K562 (cell line): Measurements from ENCODE around the gene CDS2. TPM values are rescaled to one million over a fixed set of nuclear protein-coding genes. Genes with fewer than 3 reads are reported as not detected.

Experiments
- ATAC-seq: fragments of 200-7000 bp; cut with Tn5 transposase; 3 replicates; pipeline ENCODE4 v1.9.1; 2020; ENCODE audit warnings: moderate library complexity
- BruUV-seq: library from RNA; stranded (reverse); fragments of 400-500 nt; replicated peaks from 2 replicates; lab custom pipeline; 2021; lab: Mats Ljungman, UMichigan
- CTCF ChIA-PET: fragments of 300-600 bp; formaldehyde crosslinking; extraction: SDS; loops from one replicate; lab custom pipeline; 2021; ENCODE audit warnings: low intra/inter-chr PET ratio; lab: Yijun Ruan, JAX
- POLR2A ChIA-PET: fragments of 300-600, 350-650 bp; sonication (Branson Sonifier 250); formaldehyde crosslinking; extraction: SDS; loops from one replicate; lab custom pipeline; 2021; ENCODE audit warnings: antibody characterized with exemption, inconsistent platforms; lab: Yijun Ruan, JAX
- DNase-seq, 4 experiments: peaks; one replicate each; pipeline versions ENCODE4 v3.0.0 to v3.0.0-alpha.2; 2011 to 2018; ENCODE audit warnings: low spot score in 3 of 4, mixed read lengths in 3 of 4; ENCODE audit errors: extremely low read depth in 1 of 4
- FAIRE-seq: peaks from 2 replicates; lab custom pipeline; 2011; peaks lifted over from hg19 to GRCh38; lab: Jason Lieb, UNC
- H2AFZ ChIP-seq: 2 replicates; pipeline ENCODE4 v1.6.0; 2011; ENCODE audit warnings: low read depth, low read length, control low read depth, inconsistent platforms
- H3K27ac ChIP-seq: fragments of 200-600 bp; 3 replicates; pipeline ENCODE4 v1.8.0; 2011; ENCODE audit warnings: low read depth, mild to moderate bottlenecking, control low read depth, inconsistent platforms, low read length, moderate library complexity, mixed read lengths; ENCODE audit errors: extremely low read depth
- H3K27me3 ChIP-seq, 2 experiments: fragments of 300-600 bp in 1 of 2; 2 replicates in 1 of 2; 3 replicates in 1 of 2; pipeline versions ENCODE4 v1.6.0 to v1.8.0; 2011; ENCODE audit warnings: inconsistent platforms in 2 of 2, low read length in 2 of 2, mild to moderate bottlenecking in 1 of 2, mixed read lengths in 1 of 2, moderate library complexity in 1 of 2; ENCODE audit not compliant: control insufficient read depth in 2 of 2, insufficient read depth in 2 of 2
- H3K36me3 ChIP-seq: fragments of 300-600 bp; 3 replicates; pipeline ENCODE4 v1.8.0; 2011; ENCODE audit warnings: mild to moderate bottlenecking, low read length, inconsistent platforms; ENCODE audit not compliant: control insufficient read depth, insufficient read depth
- H3K4me1 ChIP-seq, 2 experiments: fragments of 200-600 bp in 1 of 2; replicated peaks in 1 of 2; 2 replicates in 1 of 2; 3 replicates in 1 of 2; pipeline versions ENCODE4 v1.5.1 to v1.8.0; 2011; ENCODE audit warnings: inconsistent platforms in 2 of 2, low read length in 2 of 2, mild to moderate bottlenecking in 1 of 2, mixed read lengths in 1 of 2, moderate library complexity in 1 of 2; ENCODE audit not compliant: control insufficient read depth in 2 of 2, insufficient read depth in 2 of 2
- H3K4me2 ChIP-seq: 2 replicates; pipeline ENCODE4 v1.6.1; 2011; ENCODE audit warnings: low read length, control low read depth, inconsistent platforms, mixed read lengths; ENCODE audit not compliant: insufficient read depth
- H3K4me3 ChIP-seq: fragments of 200-600 bp; sonication (generic), shearing (Covaris generic); 2 replicates; pipeline ENCODE4 v1.5.1; 2016; ENCODE audit warnings: control low read depth, inconsistent platforms
- H3K79me2 ChIP-seq: fragments of 200-600 bp; 3 replicates; pipeline ENCODE4 v1.8.0; 2011; ENCODE audit warnings: low read length, inconsistent platforms; ENCODE audit not compliant: control insufficient read depth, insufficient read depth
- H3K9ac ChIP-seq, 2 experiments: 2 replicates each; pipeline versions ENCODE4 v1.6.0 to v1.6.1; 2011; ENCODE audit warnings: low read depth in 2 of 2, low read length in 2 of 2, control low read depth in 1 of 2, inconsistent platforms in 1 of 2, mild to moderate bottlenecking in 1 of 2, mixed read lengths in 1 of 2; ENCODE audit not compliant: insufficient read depth in 1 of 2
- H3K9me1 ChIP-seq: one replicate; pipeline ENCODE4 v1.6.0; 2011; ENCODE audit warnings: inconsistent platforms, mild to moderate bottlenecking, low read length, moderate library complexity; ENCODE audit not compliant: control insufficient read depth, insufficient read depth
- H3K9me3 ChIP-seq: replicated peaks from 2 replicates; pipeline ENCODE4 v1.5.1; 2011; ENCODE audit warnings: low read depth, low read length, inconsistent platforms; ENCODE audit not compliant: control insufficient read depth, insufficient read depth
- H4K20me1 ChIP-seq: replicated peaks from 2 replicates; pipeline ENCODE4 v1.6.1; 2011; ENCODE audit warnings: low read length, inconsistent platforms, mixed read lengths; ENCODE audit not compliant: control insufficient read depth, insufficient read depth
- COPS2 ChIP-seq: fragments of 450-650 bp; conservative IDR thresholded peaks from 2 replicates; pipeline ENCODE4 v1.6.1; 2016; ENCODE audit warnings: mild to moderate bottlenecking, moderate library complexity
- ETS1 ChIP-seq: conservative IDR thresholded peaks from 2 replicates; pipeline ENCODE4 v1.6.1; 2011; ENCODE audit warnings: low read depth, mild to moderate bottlenecking, low read length; ENCODE audit not compliant: control insufficient read depth
- KDM2B ChIP-seq: fragments of 250-450 bp; sonication (Bioruptor Pico); IDR thresholded peaks from 2 replicates; pipeline ENCODE4 v1.8.0; 2021; ENCODE audit warnings: mild to moderate bottlenecking, moderate library complexity
- NFYB ChIP-seq: IDR thresholded peaks from 2 replicates; pipeline ENCODE4 v1.6.1; 2011; ENCODE audit warnings: mild to moderate bottlenecking, moderate library complexity; ENCODE audit not compliant: insufficient read length; ENCODE audit errors: extremely low read depth
- PHF21A ChIP-seq: fragments of 450-650 bp; IDR thresholded peaks from 2 replicates; pipeline ENCODE4 v1.6.1; 2017; ENCODE audit warnings: low read depth, borderline replicate concordance
- POLR3A ChIP-seq: IDR thresholded peaks from 2 replicates; pipeline ENCODE4 v1.6.1; 2011; ENCODE audit warnings: borderline replicate concordance, mild to moderate bottlenecking, moderate library complexity; ENCODE audit not compliant: insufficient read length, insufficient read depth; ENCODE audit errors: extremely low read depth
- TAF9B ChIP-seq: fragments of 450-650 bp; IDR thresholded peaks from 2 replicates; pipeline ENCODE4 v1.6.1; 2018; ENCODE audit warnings: mild to moderate bottlenecking; ENCODE audit not compliant: partially characterized antibody
- ZNF354B ChIP-seq: fragments of 250-450 bp; sonication (Bioruptor Pico); IDR thresholded peaks from 2 replicates; pipeline ENCODE4 v1.4.0; 2020
- ZNF41 ChIP-seq: fragments of 250-450 bp; sonication (Bioruptor Pico); conservative IDR thresholded peaks from 2 replicates; pipeline ENCODE4 v1.4.0; 2020; ENCODE audit warnings: mild to moderate bottlenecking
- ZNF444 ChIP-seq: fragments of 250-450 bp; sonication (Bioruptor Pico); IDR thresholded peaks from 2 replicates; pipeline ENCODE4 v1.4.0; 2020; ENCODE audit warnings: mild to moderate bottlenecking, moderate library complexity
- ZNF696 ChIP-seq: fragments of 250-450 bp; sonication (Bioruptor Pico); conservative IDR thresholded peaks from 2 replicates; pipeline ENCODE4 v1.4.0; 2020; ENCODE audit warnings: mild to moderate bottlenecking, moderate library complexity
- WGBS: fragments of 100-300 bp; shearing (Covaris generic); methylation state at CpG from one replicate; pipeline ENCODE4 v1.1.6; 2016; ENCODE audit warnings: low coverage, mixed read lengths; ENCODE audit not compliant: insufficient coverage; ENCODE audit errors: missing lambda C conversion rate; 5-methylcytosine and 5-hydroxymethylcytosine counted together
- in situ Hi-C: fragments of 300-500 bp; cut with MboI; formaldehyde crosslinking; loops from 4 replicates; pipeline ENCODE4 v1.15.0; 2018; ENCODE audit warnings: inconsistent platforms, mixed read lengths
- intact Hi-C: fragments of 100-400 bp; cut with micrococcal nuclease; formaldehyde crosslinking; loops from 2 replicates; pipeline ENCODE4 v1.14.2; 2022
- polyA plus RNA-seq, 8 experiments: library from polyadenylated mRNA; depleted of rRNA in 4 of 8; stranded (reverse) in 5 of 8; unstranded in 3 of 8; fragments of >200 nt; fragmentation: Nextera tagmentation in 2 of 8; fragmentation: Illumina TruSeq in 1 of 8; extraction: Ambion mirVana in 2 of 8; extraction: Trizol in 1 of 8; gene quantifications; 2 replicates each; pipeline versions ENCODE4 v1.2.1 to v1.2.3, GENCODE V29; 2011 to 2014; ENCODE audit warnings: inconsistent platforms in 1 of 8, missing spikeins in 1 of 8
- total RNA-seq, 7 experiments: library from RNA; depleted of rRNA in 6 of 7; stranded (reverse); fragments of >200 nt in 6 of 7; fragmentation: Illumina TruSeq in 2 of 7; extraction: Trizol in 2 of 7; gene quantifications; 2 replicates each; pipeline versions ENCODE4 v1.2.1 to v1.2.3, GENCODE V29; 2011 to 2021; ENCODE audit warnings: low replicate concordance in 1 of 7
- TF ChIP-seq, protein P1 (sequence below), 2 experiments: fragments of 150-350 bp in 1 of 2; IDR thresholded peaks; 2 replicates each; pipeline ENCODE4 v1.6.1; 2012 to 2016; ENCODE audit warnings: low read depth in 2 of 2, low read length in 2 of 2, mild to moderate bottlenecking in 1 of 2, moderate library complexity in 1 of 2
- TF ChIP-seq, protein P2 (sequence below): fragments of 250-450 bp; sonication (Bioruptor Pico); IDR thresholded peaks from 2 replicates; pipeline ENCODE4 v1.8.0; 2021; ENCODE audit warnings: moderate library complexity, mild to moderate bottlenecking, inconsistent platforms
- TF ChIP-seq, protein P3 (sequence below): fragments of 450-650 bp; formaldehyde crosslinking; IDR thresholded peaks from 2 replicates; pipeline ENCODE4 v1.4.0; 2022; ENCODE audit warnings: missing genetic modification characterization

CDS2 gene
- total and polyA plus RNA-seq, 9 of the 15 experiments (the other 6 are each of a cell fraction or from before 2014, with no cell fraction given), result 6.4 to 46.4 (median 12.2) TPM

- CTCF ChIA-PET, result no interaction called here
- TF ChIP-seq KDM2B (CRISPR knock-in tag) (no peak), TAF9B (no peak), ETS1 (no peak), ZNF354B (no peak), NFYB (no peak), POLR3A (no peak), ZNF696 (CRISPR knock-in tag) (no peak), ZNF41 (CRISPR knock-in tag) (no peak), PHF21A (no peak), COPS2 (no peak), ZNF444 (no peak)
- TF ChIP-seq, protein P1, sequence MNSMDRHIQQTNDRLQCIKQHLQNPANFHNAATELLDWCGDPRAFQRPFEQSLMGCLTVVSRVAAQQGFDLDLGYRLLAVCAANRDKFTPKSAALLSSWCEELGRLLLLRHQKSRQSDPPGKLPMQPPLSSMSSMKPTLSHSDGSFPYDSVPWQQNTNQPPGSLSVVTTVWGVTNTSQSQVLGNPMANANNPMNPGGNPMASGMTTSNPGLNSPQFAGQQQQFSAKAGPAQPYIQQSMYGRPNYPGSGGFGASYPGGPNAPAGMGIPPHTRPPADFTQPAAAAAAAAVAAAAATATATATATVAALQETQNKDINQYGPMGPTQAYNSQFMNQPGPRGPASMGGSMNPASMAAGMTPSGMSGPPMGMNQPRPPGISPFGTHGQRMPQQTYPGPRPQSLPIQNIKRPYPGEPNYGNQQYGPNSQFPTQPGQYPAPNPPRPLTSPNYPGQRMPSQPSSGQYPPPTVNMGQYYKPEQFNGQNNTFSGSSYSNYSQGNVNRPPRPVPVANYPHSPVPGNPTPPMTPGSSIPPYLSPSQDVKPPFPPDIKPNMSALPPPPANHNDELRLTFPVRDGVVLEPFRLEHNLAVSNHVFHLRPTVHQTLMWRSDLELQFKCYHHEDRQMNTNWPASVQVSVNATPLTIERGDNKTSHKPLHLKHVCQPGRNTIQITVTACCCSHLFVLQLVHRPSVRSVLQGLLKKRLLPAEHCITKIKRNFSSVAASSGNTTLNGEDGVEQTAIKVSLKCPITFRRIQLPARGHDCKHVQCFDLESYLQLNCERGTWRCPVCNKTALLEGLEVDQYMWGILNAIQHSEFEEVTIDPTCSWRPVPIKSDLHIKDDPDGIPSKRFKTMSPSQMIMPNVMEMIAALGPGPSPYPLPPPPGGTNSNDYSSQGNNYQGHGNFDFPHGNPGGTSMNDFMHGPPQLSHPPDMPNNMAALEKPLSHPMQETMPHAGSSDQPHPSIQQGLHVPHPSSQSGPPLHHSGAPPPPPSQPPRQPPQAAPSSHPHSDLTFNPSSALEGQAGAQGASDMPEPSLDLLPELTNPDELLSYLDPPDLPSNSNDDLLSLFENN (IDR thresholded peaks at IDR 0.05; ENCODE audit: low read depth in 2 of 2, low read length in 2 of 2), result no peak
- TF ChIP-seq, protein P2, sequence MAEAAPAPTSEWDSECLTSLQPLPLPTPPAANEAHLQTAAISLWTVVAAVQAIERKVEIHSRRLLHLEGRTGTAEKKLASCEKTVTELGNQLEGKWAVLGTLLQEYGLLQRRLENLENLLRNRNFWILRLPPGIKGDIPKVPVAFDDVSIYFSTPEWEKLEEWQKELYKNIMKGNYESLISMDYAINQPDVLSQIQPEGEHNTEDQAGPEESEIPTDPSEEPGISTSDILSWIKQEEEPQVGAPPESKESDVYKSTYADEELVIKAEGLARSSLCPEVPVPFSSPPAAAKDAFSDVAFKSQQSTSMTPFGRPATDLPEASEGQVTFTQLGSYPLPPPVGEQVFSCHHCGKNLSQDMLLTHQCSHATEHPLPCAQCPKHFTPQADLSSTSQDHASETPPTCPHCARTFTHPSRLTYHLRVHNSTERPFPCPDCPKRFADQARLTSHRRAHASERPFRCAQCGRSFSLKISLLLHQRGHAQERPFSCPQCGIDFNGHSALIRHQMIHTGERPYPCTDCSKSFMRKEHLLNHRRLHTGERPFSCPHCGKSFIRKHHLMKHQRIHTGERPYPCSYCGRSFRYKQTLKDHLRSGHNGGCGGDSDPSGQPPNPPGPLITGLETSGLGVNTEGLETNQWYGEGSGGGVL (CRISPR knock-in tag), result no peak
- TF ChIP-seq, protein P3, sequence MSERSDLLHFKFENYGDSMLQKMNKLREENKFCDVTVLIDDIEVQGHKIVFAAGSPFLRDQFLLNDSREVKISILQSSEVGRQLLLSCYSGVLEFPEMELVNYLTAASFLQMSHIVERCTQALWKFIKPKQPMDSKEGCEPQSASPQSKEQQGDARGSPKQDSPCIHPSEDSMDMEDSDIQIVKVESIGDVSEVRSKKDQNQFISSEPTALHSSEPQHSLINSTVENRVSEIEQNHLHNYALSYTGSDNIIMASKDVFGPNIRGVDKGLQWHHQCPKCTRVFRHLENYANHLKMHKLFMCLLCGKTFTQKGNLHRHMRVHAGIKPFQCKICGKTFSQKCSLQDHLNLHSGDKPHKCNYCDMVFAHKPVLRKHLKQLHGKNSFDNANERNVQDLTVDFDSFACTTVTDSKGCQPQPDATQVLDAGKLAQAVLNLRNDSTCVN, result no peak
Observed at GRCh38 chr20:5135363-5136012, 8.7 kb downstream of the CDS2 start.

More at GRCh38 chr20:5135363-5136012, 8.7 kb downstream of the CDS2 start:
- no peaks in the 10 kb centered on the region for H3K9me3 ChIP-seq
- BruUV-seq, result no TSS peak
- DNase-seq (no peak), FAIRE-seq (no peak), ATAC-seq (no peak)
- H3K79me2 ChIP-seq, result peaks cover 40% of the 10 kb centered on the region
- H3K27ac ChIP-seq, result no peak overlapping the region
- POLR2A ChIA-PET, result no interaction called here
- 75% methylated on average over 3 of the region's 4 CpGs for WGBS
- peaks cover 0 to 4% of the 10 kb centered on the region in 2 experiments; a peak in 1 of 5 replicates for H3K4me1 ChIP-seq
- no peak overlapping the region for H2AFZ ChIP-seq
- H3K4me2 ChIP-seq, result no peak overlapping the region
- no peaks in the 10 kb centered on the region for H3K36me3 ChIP-seq
- intact Hi-C loops (no loop called here), in situ Hi-C loops (no loop called here)
- no peak overlapping the region for H3K4me3 ChIP-seq
- H3K9ac ChIP-seq, result no peak overlapping the region; a peak in 1 of 4 replicates
- H3K9me1 ChIP-seq, result no peaks in the 10 kb centered on the region
- H4K20me1 ChIP-seq, result no peaks in the 10 kb centered on the region
- no peaks in the 10 kb centered on the region for H3K27me3 ChIP-seq
